NCI-H526 (cell line): Measurements from ENCODE around the gene PTPN3.
"Not testable (repeated sequence)": the region's sequence is repeated elsewhere in the genome, so short reads cannot be mapped to it uniquely, and the experiment has no call there.

Experiments used
- DNase-seq, 2 experiments: peaks; one replicate each; lab custom pipeline; 2025; lab: John Stamatoyannopoulos, UW

PTPN3 gene, protein sequence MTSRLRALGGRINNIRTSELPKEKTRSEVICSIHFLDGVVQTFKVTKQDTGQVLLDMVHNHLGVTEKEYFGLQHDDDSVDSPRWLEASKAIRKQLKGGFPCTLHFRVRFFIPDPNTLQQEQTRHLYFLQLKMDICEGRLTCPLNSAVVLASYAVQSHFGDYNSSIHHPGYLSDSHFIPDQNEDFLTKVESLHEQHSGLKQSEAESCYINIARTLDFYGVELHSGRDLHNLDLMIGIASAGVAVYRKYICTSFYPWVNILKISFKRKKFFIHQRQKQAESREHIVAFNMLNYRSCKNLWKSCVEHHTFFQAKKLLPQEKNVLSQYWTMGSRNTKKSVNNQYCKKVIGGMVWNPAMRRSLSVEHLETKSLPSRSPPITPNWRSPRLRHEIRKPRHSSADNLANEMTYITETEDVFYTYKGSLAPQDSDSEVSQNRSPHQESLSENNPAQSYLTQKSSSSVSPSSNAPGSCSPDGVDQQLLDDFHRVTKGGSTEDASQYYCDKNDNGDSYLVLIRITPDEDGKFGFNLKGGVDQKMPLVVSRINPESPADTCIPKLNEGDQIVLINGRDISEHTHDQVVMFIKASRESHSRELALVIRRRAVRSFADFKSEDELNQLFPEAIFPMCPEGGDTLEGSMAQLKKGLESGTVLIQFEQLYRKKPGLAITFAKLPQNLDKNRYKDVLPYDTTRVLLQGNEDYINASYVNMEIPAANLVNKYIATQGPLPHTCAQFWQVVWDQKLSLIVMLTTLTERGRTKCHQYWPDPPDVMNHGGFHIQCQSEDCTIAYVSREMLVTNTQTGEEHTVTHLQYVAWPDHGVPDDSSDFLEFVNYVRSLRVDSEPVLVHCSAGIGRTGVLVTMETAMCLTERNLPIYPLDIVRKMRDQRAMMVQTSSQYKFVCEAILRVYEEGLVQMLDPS

DNA sequence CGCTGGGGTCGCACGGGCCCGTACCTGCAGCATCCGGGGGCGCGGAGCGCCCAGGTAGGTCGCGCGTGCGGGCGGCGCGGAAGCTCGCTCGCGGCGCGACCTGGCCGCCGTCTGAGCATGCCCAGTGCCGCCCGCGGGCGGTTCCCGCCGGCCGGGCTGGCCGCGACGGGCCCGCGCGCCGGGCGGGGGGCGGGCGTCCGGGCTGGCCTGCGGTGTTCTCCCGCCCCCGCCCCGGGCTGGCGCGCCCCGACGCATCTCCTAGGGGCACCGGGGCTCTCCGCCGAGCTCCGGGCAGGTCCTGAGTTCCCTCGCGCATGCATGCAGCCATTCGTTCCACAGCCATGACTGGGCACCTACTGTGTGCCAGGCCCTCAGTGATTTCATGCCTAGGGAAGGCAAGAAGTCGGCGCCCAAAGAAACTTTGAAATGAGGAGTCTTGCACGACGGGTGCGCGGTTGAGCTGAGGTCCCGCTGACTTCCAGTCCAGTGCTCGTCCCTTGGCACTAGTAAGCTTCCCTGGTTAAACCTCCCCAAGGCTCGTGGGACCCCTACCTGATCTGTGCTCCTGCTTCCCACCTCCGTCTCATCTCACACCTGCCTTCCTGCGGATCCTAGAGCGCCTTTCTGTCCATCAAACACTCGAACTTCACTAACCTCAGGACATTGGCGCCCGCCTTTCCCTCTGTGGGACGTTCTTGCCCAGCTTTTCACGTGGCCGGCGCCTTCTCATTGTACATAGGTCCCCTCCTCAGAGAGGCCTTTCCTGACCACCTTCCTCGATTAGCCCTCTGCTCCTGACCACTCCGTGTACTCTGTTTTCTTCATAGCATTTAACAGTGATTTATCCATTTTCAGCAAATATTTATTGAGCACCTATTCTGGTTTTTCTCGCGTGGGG lies at the start of gene PTPN3:
Gene PTPN3, minus strand, starts transcription at position 113 of the 898 bp plus-strand sequence. CDS start 34,873 bp downstream, outside the sequence.
- DNase-seq = peak in 1 of 2 experiments; percentile 47

GRCh38 chr9:109544954-109545353 lies 46.8 kb upstream of the PTPN3 start:
- not testable (repeated sequence) for DNase-seq

GRCh38 chr9:109542922-109543321 lies 44.8 kb upstream of the PTPN3 start:
- DNase-seq = no peak

GRCh38 chr9:109538346-109538745 lies 40.2 kb upstream of the PTPN3 start:
- DNase-seq = no peak

GRCh38 chr9:109537288-109537687 lies 39.2 kb upstream of the PTPN3 start:
- no peak for DNase-seq

GRCh38 chr9:109536859-109537258 lies 38.8 kb upstream of the PTPN3 start:
- DNase-seq = no peak

DNA sequence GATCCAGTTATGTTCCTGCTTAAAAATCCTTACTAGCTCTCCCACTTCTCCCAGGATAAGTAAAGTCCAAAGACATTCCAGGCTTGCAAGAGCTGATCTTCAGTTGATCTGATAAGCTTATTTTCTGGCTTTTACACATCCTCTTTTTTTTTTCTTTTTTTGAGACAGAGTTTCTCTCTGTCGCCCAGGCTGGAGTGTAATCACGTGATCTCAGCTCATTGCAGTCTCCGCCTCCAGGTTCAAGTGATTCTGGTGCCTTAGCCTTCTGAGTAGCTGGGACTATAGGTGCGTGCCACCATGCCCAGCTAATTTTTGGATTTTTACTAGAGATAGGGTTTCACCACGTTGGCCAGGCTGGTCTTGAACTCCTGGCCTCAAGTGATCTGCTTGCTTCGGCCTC lies 37.3 kb upstream of the PTPN3 start:
- no peak for DNase-seq

- DNase-seq = no peak
These were observed 36.0 kb upstream of the PTPN3 start for GRCh38 chr9:109534151-109534550.

DNA sequence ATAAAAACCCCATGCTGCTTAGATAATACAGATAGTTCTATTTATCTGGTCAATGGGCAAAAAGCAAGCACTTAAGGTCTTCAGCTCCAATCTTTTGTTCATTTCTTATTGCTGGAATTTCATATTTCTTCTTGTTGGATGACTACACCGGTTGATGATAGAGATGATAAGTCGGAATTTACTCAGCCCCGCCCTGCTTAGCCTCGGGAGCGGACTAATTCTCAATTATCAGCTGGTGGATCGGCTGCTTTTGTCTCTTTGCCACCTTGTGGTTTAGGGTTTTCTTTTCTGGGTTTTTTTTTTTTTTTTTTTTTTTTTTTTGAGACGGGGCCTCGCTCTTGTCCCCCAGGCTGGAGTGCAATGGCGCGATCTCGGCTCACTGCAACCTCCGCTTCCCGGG lies 34.5 kb upstream of the PTPN3 start:
- not testable (repeated sequence) for DNase-seq

DNA sequence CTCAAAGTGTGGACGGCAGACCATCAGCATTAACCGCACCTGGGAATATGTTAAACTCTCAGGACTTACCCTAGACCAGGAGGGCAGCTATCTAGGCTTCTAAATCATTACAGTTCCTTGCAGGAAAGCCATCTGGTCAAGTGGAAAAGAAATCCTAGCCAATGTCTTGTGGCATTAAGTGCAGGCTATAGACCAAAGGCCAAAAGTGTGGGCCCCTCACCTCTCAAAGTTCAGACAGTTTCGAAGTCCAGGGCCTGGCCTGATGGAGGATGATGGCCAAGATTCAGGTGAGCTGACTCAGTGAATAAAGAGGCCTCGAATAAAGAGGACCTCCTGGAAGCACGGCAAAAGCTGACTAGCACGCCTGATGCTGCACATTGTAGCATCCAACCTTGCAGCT lies 24.0 kb upstream of the PTPN3 start:
- no peak for DNase-seq

DNA sequence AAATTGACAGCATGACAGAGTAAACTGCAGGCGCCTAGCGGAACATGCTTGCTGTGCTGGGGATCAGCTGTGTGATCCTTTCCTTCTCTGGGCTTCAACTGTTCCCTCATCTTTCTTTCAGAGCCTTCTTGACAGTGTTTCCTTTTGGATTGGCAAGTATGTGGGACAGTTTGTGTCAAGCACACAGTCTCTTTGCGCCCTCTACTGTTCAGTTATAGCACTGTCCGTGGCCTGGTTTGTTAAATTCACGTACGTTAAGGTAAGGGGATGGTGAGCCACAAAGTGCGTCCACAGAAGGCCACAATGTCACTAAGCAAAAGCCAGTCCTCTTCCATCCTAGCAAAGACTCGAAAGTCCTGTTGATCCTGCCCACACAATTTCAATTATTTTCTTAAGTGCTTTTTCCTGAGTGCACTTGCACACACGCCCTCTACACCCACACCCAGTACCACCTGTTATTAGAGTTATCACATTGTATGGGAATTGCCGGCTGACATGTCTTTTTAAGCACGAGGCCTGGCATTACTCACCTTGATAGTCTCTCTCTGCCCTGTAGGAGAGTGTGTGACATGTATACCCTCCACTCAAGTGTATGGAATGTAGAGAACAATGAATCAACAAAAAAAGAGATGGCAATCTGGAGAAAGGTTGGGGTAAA lies 22.5 kb upstream of the PTPN3 start:
- DNase-seq = peak; percentile 36 to 77

- no peak for DNase-seq
These were observed 21.3 kb upstream of the PTPN3 start for GRCh38 chr9:109519366-109519765.

DNA sequence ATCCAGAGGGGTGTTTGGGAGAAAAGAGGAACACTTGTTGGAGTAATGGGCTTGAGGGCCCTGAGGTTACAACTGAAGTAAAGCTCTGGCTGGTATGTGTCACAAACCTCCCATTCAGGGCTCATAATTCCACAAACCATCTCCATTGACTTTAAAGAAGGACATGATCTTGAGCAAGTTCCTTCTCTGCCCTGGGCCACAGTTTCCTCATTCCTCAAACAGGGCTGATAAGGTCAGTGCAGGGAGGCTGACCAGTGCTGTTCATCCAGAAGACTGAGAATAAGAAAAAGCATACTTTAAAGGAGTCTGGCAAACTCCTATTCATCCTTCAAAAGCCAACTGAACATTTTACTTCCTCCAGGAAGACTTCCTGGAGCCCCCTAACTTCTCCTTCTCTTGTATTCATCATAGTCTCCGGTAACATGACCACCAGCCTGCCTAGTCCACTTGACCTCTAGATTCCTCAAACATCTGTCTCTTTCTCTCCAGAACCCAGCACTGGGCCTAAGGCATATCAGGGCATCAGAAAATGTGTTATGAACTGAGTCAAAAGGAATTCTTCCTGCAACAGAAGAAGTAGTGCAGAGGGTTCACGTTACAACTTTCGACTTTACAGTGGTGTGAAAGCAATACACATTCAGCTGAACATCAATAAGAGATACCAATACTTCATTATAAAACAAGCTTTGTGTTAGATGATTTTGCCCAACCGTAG lies 20.7 kb upstream of the PTPN3 start:
- no peak for DNase-seq

GRCh38 chr9:109517901-109518377 lies 19.8 kb upstream of the PTPN3 start:
- DNase-seq = no peak

- no peak for DNase-seq
These were observed 15.8 kb upstream of the PTPN3 start for GRCh38 chr9:109513871-109514270.

GRCh38 chr9:109512170-109512756 lies 14.2 kb upstream of the PTPN3 start:
- no peak for DNase-seq

GRCh38 chr9:109510506-109510905 lies 12.4 kb upstream of the PTPN3 start:
- no peak for DNase-seq

- not testable (repeated sequence) for DNase-seq
These were observed 11.9 kb upstream of the PTPN3 start for GRCh38 chr9:109510042-109510441.

GRCh38 chr9:109509611-109510010 lies 11.5 kb upstream of the PTPN3 start:
- DNase-seq = no peak

DNA sequence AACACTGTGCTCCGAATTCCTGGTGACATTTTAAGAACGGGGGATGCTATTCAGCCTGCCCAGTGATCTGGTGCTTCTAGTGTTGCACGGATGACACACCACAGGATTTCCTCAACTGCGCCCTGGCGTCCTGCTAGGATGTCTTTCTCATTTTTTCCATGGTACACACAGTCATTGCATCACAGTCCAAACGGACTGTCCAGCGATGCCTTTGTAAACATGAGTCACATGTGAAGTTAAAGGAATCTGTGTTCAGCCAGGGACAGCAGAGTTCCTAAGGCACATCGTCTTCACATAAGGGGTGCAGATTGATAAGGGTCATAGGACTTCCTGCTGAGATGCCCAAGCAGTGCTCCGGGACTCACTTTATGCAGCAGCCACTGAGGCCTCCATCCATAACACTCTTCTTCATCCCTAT lies 9.3 kb upstream of the PTPN3 start:
- DNase-seq = no peak
